Activated T-cell treated with anti-CD3 and anti-CD28 coated beads for 48 hours (primary cell): ENCODE results near the gene USP10.
"Not testable (repeated sequence)": the region's sequence is repeated elsewhere in the genome, so short reads cannot be mapped to it uniquely, and the experiment has no call there.

Source experiments
- DNase-seq: peaks from one replicate; pipeline ENCODE4 v3.0.0-alpha.2; 2020; ENCODE audit warnings: low read depth

USP10 gene

DNA sequence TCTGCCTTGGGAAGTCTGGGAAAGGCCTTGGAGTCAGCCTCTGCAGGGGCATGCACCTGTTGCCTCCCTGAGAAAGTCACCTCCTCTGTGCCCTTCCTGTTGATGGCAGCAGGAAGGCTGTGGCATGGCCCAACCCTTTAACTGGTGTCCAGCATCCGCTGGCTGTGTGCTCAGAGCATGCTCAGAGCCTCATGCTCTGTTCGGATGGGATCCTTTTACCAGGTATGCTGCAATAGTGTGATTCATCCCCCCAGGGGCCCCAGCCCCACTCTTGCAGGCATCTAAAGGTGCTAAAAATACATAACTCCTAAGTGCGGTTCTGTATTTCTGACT, 26.6 kb upstream of the USP10 start:
- DNase-seq = no peak

DNA sequence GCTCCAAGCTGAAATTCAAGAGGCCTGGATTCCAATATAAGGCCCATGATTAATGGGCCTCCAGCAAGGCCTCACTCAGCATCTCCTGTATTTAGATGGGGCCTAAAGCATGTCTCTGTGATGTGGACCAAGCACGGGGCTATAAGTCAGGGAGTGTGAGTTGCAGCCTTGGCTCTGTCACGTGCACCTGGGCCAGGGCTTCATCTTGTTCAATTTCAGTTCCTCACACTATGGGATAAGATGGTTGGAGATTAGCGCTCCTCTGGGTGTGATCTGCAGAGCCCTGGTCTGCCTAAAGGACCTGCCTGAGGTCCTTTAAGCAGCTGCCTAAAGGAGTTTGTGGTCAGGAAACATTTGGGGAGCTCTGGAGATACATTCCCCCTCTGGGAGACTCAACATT, 26.2 kb upstream of the USP10 start:
- DNase-seq = no peak

DNA sequence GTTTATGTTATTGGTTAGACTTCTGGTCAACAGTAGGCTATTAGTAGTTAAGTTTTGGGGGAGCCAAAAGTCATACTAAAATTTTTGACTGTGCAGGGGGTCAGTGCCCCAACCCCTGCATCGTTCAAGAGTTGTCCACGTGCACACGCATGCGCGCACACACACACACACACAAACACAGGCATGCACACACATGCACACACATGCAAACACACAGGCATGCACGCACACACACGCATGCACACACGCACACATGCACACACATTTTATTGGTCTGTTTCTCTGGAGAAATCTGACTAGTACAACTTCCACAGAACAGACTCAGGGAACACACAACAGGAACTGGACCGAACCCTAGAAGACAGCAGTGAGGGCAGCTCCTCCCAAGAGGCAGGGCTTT, 24.4 kb upstream of the USP10 start:
- no peak for DNase-seq

DNA sequence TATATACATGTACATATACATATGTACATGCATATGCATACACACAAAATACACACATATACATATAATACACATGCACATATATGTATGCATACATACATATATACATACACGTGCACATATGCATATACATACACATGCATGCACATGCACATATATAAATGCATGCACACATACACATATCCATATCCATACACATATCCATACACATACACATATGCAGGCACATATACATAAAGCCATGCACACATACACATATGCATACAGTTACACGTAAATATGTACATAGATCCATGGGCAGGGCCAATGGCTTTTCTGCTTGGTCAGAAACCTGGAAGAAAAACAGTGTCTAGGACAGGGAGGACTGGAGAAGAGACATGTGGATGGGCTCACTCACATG, 23.9 kb upstream of the USP10 start:
- no peak for DNase-seq

DNA sequence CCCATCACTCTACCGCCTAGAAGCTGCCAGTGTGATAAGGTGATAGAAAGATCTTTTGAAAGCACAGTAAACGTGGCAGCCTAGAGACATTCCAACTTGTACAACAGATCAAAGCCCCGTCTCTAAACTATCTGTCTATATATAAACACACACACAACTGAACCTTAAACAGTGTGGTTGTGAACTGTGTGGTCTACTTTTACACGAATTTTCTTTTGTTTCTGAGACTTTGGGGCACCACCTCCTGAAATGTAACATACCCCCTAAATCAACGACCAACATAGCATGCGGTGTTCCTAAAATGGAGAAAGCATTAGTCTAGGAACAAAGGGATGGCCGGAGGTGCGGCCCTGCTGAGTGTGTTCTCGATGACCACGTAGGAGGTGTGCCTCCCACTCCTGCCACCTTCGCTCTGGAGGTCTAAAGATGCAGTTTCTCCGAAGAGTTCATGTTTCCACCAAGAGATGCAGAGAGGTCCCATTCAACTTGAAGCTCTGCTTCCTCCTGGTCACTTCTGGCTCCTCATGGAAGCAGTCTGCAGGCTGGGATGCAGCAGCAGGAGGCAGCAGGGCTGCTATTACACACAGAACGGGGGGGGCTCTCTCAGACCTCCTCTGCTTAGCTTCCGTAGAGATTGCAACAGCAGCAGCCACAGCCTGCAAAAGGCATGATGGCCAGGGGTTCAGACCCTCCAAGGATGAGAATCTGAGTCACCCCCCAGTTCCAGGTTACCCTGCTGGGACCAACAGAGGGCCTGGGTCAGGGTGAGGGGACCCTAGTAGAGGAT, 22.6 kb upstream of the USP10 start:
- no peak for DNase-seq

DNA sequence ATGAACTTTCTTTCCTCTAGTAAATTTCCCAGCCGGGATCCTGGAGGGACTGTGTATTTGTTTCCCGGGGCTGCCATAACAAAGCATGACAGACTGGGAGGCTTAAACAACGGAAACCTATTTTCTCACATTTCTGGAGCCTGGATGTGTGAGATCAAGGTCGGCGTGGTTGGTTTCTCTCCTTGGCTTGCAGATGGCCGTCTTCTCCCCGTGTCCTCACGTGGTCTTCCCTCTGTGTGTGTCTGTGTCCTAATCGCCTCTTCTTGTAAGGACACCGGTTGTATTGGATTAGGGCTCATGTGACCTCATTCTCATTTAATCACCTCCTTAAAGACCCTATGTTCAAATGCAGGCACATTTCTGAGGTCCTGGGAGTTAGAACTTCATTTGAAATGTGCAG, 22.0 kb upstream of the USP10 start:
- DNase-seq = no peak

DNA sequence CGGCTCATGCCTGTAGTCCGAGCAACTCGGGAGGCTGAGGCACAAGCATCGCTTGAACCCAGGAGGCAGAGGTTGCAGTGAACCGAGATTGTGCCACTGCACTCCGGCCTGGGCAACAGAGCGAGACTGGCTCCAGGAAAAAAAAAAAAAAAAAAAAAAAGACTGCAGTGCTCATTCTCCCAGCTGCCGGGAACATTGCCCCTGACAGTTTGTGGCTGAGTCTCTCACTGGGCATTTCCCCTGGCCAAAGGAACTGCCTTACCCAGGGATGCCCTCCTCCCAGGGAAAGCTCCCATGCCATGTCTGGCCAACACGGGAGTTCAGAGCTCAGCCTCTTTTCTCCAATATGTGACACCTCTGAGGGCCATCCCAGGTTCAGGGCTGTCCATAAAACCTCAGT, 21.3 kb upstream of the USP10 start:
- no peak for DNase-seq

DNA sequence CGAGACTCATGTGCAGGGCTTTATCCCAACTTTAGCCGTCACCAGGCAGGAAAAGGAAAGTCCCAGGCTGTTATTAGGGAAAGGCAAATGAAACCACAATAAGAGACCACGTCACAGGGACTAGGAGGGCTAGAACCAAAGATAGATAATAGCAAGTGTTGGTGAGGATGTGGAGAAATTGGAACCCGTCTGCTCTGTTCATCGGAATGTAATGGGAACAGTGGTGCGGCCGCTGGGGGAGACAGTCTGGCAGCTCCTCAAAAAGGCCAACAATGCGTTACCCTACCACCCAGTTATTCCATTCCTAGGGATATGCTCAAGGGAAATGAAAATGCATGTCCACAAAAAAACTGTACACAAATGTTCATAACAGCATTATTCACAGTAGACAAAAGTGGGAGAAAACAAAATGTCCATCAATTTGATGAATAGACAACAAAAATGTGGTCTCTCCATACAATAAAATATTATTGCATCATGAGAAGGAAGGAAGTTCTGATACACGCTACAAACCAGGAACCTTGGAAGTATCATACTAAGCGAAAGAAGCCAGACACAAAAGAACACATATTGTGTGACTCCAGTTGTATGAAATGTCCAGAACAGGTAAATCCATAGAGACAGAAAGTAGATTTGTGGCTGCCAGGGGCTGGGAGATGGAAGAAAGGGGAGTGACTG, 19.5 kb upstream of the USP10 start:
- DNase-seq = no peak

DNA sequence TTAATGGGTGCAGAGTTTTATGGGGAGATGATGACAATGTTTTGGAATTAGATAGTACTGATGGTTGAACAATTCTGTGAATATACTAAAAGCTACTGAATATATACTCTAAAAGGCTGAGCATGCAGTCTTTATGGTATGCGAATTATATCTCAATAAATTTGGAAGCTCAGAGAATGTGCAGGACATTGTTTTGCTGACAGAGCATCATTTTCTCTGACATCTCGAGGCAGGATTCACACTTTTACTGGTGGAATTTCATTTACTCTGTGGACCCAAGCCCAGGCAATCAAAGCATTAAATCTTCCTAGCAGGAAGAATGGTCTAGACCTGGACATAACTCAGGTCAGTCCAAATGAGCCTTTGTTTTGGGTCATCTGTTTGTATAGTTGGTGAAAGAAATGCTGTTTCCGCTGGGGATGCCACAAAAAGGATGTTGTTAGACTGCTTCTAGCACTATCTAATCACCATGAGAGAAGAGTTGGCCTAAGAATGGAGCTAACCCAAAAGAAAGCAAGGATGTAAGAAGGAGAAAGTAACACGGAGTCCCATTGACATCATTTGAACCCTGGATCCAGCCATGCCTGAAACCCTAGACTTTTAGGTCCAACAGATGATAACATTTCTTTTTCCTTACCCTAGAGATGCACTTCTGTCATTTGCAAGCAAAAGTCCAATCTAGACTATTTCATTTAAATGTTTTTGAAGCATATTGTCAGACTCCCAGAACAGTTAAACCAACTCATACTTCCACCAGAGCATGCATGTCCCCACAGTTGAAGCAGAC, 18.8 kb upstream of the USP10 start:
- no peak for DNase-seq

DNA sequence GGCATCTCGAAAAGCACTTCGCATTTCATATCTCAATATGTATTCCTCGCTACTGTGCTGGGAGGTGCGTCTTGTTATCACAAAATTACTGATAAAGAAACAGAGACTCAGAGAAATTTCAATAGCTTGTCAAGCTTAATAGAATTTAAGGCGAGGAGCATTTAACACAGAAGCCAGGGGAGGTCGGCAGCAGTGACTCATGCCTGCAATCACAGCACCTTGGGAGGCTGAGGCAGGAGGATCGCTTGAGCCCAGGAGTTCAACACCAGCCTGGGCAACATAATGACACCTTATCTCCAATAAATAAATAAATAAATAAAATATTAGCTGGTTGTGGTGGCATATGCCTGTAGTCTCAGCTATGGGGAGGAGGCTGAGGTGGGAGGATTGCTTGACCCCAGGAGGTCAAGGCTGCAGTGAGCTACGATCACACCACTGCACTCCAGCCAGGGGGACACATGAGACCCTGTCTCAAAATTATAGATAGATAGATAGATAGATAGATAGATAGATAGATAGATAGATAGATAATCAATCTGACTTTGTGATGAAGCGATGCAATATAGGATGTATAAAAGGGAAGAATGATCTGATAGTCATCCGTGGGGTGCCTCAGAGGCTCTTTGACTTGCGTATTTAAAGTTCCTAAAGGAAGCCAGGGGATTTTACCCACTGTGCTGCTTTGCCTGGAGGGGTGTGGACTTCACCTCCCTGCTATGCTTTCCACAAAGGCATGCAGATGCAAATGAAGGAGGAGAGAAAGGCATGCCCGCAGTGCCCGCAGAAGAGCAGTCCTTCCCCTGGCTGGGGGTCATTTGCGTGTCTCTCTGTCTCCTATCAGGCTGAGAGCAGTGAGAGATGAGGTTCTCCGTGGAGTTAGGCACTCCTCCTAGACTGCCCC, 15.9 kb upstream of the USP10 start:
- no peak for DNase-seq

DNA sequence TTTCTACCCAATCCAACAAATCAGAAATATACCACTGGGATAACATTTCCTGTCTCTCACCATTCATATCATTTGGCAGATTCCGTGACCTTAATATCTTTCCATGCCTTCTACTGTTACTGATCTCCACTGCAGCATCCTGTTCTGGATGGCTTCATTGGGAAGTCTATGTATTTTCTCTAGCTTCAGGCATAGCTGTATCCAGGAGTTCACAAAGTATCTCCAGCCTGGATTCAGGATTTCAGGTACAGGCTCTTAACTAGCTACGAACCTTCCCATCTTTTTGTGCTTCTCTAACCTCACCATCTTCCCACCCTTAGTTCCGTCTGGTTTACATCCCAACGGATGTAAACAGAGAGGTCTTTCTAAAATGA, 15.2 kb upstream of the USP10 start:
- no peak for DNase-seq

DNA sequence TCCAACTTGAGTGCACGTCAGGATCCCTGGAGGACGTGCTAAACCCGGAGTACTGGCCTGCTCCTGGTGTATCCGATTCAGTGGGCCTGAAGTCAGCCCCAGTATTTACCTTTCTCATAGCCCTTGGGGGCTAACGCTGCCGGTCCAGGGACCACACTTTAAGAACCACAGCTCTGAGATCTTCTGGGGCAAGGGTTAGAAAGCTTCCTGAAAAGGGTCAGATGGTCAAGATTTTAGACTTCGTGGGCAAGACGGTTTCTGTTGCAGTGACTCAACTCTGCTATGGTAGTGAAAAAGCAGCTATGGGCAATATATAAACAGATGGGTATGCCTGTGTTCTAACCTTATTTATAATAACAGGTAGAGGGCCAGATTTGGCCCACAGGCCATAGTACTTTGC, 14.6 kb upstream of the USP10 start:
- no peak for DNase-seq

DNA sequence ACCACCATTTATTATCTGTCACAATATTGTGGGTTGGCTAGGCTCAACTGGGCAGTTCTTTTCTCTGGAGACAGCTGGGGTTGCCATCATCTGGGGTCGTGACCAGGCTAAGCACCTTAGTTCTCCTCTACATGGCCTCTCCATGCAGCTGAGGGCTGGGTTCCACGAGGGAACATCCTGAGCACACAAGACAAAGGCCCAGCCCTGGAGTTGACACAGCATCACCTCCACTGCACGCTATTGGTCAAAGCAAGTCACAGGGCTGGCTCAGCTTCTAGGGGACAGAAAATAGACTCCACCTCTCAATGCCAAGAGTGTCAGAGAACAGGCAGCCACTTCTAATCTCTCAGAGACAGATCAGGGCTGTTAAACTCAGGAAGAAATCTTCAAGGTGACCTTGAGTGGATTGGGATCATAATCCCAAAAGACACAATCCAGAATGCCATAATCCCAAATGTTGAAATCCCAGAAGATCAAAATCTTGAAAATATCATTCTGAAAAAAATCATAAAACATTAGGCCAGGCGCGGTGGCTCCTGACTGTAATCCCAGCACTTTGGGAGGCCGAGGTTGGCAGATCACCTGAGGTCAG, 13.0 kb upstream of the USP10 start:
- DNase-seq = no peak

DNA sequence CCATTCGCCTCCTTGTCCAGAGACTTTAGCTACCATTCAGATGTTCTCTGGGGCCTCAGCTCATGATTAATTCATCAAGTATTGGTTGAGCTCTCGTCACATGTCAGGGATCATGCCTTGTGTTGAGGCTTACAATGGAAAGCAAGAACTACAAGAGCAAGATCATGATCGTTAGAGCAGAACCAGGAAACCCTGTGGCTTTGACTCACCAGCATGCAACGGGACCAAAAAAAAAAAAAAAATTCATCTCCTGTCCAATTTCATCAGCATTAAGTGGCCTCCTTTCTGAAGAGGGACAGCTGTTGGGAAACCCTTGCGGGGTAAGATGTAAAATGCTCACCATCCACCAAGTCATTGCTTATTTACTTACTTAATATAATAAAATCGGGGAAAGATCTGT, 12.1 kb upstream of the USP10 start:
- no peak for DNase-seq

DNA sequence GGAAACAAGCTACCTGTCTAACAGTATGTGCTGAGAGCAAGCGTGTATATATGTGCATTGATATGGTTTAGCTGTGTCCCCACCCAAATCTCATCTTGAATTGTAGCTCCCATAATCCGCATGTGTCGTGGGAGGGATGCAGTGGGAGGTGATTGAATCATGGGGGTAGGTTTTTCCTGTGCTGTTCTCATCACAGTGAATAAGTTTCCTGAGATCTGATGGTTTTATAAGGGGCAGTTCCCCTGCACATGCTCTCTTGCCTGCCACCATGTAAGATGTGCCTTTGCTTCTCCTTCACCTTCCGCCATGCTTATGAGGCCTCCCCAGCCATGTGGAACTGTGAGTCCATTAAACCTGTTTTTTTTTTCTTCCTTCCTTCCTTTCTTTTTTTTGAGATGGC, 11.6 kb upstream of the USP10 start:
- DNase-seq = not testable (repeated sequence)

DNA sequence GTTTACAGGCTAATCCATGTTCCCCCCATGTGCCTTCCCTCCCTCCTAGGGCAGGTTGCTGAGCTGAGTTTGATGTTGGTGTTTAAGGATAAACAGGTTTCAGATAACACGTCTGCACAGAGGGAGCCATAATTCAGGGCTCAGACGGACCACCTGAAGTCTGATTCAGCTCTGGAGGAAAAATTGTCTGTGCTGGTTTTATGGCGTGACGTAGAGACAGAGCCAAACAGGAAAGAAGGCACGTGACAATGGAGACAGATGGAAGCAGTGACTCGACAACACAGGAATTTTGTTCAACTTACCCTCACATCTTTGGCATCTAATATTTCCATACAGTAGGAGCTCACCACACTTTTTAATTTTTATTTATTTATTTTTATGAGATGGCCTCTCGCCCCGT, 10.7 kb upstream of the USP10 start:
- no peak for DNase-seq

DNA sequence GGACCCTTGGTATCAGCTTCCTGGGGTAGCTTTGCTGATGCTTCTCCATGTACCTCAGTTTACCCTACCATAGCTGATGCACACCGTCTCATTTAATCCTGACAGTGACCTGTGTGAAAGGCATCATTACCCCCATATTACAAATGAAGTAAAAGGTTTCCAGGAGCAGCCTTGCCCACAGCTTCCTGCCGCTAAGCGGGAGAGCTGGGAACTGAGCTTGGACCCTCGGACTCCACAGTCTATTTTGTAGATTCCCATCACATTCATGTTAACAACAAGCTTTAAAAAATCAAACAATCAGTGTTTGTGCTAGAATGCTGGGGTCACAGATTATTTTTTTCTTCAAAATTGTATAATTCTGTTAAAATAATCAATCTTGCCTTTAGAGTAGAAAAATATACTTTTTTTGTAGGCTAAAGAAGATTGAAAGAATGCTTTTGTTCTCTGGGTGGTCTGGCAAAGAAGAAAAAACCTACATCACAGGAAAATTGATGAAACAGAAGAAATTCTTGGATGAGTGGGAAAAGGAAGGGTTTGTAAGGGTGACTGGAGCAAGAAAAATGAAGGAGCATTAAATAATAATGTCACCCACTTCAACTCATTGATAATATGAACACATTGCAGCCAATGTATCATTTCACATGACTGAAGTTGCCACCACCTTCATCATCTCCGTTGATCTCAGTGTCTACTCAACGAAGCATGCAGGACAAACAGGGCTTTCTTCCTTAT, 9.5 kb upstream of the USP10 start:
- no peak for DNase-seq

DNA sequence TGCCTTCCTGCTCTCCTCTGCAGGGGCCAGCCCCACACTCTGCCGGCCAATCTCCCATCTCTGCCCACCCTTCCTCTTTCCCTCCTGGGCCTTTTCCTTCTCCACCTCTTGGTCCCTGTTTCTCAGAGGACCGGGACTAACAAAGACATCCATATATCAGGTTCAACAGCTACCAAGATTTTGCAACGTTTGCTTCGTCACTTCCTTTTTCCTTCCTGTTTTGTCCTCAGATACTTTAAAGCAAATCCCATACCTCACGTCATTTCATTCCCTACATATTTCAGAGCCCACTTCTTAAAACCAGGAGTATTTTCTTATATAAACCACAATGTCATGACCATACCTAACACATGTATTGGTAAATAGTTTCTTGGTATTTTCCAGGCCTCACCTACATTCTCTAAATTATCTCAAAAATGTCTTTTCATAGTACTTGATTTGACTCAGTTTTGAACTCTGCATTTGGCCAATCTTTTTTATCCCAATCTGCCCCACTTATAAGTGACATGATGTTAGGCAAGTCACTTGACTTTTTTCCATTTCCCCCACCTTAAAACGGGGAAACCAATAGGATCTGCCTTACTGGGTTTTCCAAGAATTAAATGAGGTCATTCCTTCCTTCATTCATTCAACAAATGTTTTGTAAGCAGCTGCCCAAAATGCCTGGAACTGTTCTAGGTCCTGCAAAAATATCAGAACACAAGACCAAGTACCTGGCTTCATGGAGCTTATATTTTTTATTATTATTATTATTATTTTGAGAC, 7.2 kb upstream of the USP10 start:
- no peak for DNase-seq

DNA sequence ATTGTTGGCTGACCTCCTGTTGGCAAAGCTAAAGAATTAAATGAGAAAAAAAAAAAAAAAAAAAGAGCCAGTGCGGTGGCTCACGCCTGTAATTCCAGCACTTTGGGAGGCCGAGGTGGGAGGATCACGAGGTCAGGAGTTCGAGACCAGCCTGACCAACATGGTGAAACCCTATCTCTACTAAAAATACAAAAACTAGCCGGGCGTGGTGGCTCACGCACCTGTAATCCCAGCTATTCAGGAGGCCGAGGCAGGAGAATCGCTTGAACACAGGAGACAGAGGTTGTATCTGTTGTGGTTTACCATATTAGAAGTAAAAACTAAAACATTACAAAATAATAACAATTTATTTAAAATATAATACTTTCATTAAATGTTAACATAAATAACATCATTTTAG, 5.9 kb upstream of the USP10 start:
- DNase-seq = not testable (repeated sequence)

DNA sequence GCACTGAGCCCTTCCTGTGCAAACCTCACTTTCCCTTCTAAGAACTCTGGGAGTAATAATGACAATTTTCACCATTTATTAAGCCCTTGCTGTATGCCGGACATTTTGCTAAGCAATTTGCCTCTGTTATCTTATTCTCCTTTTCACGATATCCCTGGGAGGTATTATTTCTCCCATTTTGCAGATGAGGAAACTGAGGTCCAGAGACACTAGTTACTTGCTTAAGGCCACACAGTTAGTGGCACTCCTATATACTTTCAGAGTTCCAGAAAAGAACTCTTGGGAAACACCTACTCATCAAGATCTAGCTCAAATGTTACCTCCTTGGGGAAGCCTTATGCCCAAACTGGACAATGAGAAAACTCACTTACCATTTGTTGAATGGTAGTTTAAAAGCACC, 4.8 kb upstream of the USP10 start:
- no peak for DNase-seq
